ENCODE results near the gene CD82. TPM values are rescaled to one million over a fixed set of nuclear protein-coding genes. Genes with fewer than 3 reads are reported as not detected.

CD82 gene
- total RNA-seq, 4 donors from 2014 or later: 77.6 to 155 (median 118) TPM

GRCh38 chr11:44620328-44620725 lies 54.9 kb downstream of the CD82 start:
- 98% methylated on average over 3 of the region's 5 CpGs for WGBS

DNA sequence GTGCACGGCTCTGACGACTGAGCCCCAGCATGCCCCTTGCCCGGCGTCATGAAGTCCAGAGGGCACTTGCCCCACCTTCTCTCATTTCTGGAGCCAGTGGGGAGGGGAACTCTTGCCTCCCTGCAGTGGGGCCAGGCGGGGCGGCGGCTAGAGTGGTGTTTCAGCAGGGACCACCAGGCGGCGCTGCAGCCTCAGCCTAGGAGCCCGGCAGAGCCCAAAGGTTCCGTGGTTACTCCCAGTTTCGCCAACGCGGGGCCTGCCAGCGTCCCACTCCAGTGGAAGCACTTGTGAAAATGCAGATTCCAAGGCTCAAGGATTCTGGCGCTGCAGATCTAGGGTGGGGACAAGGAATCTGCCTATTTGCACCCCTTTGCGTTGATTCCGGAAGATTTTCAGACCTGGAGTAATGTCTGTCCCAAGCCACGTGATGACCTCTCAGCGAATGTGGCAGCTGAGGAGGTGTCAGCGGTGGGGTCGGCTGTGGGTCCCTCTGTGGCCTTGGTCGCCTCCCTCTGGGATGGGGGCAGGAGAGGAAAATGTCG lies 55.7 kb downstream of the CD82 start:
- Histone ChIP-seq H3K27me3 (no peaks in the 10 kb centered on the region), H3K36me3 (peaks cover 15% of the 10 kb centered on the region), H3K27ac (no peak overlapping the region), H3K9me3 (no peaks in the 10 kb centered on the region), H3K4me1 (peaks cover 23% of the 10 kb centered on the region), H3K4me3 (no peak overlapping the region)
- TF ChIP-seq, protein P1, sequence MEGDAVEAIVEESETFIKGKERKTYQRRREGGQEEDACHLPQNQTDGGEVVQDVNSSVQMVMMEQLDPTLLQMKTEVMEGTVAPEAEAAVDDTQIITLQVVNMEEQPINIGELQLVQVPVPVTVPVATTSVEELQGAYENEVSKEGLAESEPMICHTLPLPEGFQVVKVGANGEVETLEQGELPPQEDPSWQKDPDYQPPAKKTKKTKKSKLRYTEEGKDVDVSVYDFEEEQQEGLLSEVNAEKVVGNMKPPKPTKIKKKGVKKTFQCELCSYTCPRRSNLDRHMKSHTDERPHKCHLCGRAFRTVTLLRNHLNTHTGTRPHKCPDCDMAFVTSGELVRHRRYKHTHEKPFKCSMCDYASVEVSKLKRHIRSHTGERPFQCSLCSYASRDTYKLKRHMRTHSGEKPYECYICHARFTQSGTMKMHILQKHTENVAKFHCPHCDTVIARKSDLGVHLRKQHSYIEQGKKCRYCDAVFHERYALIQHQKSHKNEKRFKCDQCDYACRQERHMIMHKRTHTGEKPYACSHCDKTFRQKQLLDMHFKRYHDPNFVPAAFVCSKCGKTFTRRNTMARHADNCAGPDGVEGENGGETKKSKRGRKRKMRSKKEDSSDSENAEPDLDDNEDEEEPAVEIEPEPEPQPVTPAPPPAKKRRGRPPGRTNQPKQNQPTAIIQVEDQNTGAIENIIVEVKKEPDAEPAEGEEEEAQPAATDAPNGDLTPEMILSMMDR (IDR thresholded peaks at IDR 0.05): peak; percentile 90 to 92
- TF ChIP-seq EP300 (IDR thresholded peaks at IDR 0.05): no peak
- WGBS: 24% methylated on average over 20 of the region's 24 CpGs
- peak; percentile 85 to 89 for DNase-seq (ENCODE audit: low spot score in 2 of 2)

More at GRCh38 chr11:44620328-44620725, 54.9 kb downstream of the CD82 start:
- TF ChIP-seq POLR2AphosphoS5 (IDR thresholded peaks at IDR 0.05) (no peak), POLR2A (IDR thresholded peaks at IDR 0.05) (no peak), EP300 (IDR thresholded peaks at IDR 0.05) (no peak)
- TF ChIP-seq, protein P1 (IDR thresholded peaks at IDR 0.05): no peak
- H3K9me3 ChIP-seq: no peaks in the 10 kb centered on the region
- H3K27me3 ChIP-seq: no peaks in the 10 kb centered on the region
- H3K4me1 ChIP-seq: peaks cover 23% of the 10 kb centered on the region
- H3K27ac ChIP-seq: no peak overlapping the region
- H3K4me3 ChIP-seq: no peak overlapping the region
- peaks cover 24% of the 10 kb centered on the region for H3K36me3 ChIP-seq
- DNase-seq (ENCODE audit: low spot score in 2 of 2): peak; percentile 42 to 56

DNA sequence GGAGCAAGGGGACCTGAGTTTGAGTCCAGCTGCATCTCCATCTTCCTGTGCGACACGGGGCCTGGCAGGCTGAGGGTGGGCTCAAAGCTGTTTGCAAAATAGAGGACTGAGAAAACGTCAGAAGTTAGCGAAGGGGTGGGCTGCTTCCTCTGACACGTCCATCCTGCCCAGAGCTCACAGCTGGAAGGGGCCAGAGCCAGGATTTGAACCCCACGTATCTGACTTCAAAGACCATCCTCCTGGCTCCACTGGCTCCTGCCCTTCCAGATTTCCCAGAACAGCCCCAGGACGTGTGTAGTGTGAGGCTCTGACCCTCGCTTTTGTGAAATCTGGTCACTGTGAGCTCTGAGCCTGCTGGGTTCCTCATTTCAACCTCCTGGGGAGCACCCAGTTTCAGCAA lies 56.3 kb downstream of the CD82 start:
- 88% methylated on average over 8 of the region's 8 CpGs for WGBS
- H3K4me1 ChIP-seq: peaks cover 23% of the 10 kb centered on the region
- DNase-seq (ENCODE audit: low spot score in 2 of 2): peak in 1 of 2 donors; percentile 46
- H3K9me3 ChIP-seq: no peaks in the 10 kb centered on the region
- no peaks in the 10 kb centered on the region for H3K27me3 ChIP-seq
- TF ChIP-seq POLR2A (IDR thresholded peaks at IDR 0.05): no peak
- TF ChIP-seq, protein P1 (IDR thresholded peaks at IDR 0.05): no peak
- no peak for TF ChIP-seq EP300 (IDR thresholded peaks at IDR 0.05)
- TF ChIP-seq POLR2AphosphoS5 (IDR thresholded peaks at IDR 0.05): no peak
- H3K4me3 ChIP-seq: no peak overlapping the region
- no peak overlapping the region for H3K27ac ChIP-seq
- peaks cover 14% of the 10 kb centered on the region for H3K36me3 ChIP-seq

DNA sequence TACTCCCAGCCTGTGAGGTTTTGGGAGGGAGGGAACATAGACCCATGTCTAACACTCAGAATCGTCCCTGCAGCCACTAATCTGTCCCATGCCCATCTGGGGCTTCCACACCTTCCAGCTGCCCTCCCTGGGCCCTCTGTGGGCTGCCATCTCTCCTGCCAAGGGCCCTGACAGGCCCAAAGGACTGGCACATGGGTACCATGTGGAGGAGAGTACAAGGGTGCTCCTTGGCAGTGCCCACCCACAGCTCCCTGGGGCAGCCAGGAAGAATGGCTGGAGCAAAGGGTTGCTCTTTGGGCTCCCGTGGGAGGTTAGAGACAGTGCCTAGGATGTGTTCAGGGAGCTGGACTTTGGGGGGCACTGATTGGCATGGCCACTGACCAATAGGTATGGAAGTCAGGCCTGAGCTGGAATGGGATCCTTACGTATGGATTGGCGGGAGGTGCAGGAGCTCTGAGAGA lies 56.8 kb downstream of the CD82 start:
- H3K27ac ChIP-seq: no peak overlapping the region
- TF ChIP-seq POLR2A (IDR thresholded peaks at IDR 0.05): no peak
- TF ChIP-seq, protein P1 (IDR thresholded peaks at IDR 0.05): no peak
- no peak for TF ChIP-seq POLR2AphosphoS5 (IDR thresholded peaks at IDR 0.05)
- no peak for TF ChIP-seq EP300 (IDR thresholded peaks at IDR 0.05)
- H3K4me3 ChIP-seq: no peak overlapping the region
- peaks cover 23% of the 10 kb centered on the region for H3K4me1 ChIP-seq
- peaks cover 14% of the 10 kb centered on the region for H3K36me3 ChIP-seq
- WGBS: 75% methylated on average over 4 of the region's 4 CpGs
- no peaks in the 10 kb centered on the region for H3K9me3 ChIP-seq
- peak; percentile 40 to 62 for DNase-seq (ENCODE audit: low spot score in 2 of 2)
- no peaks in the 10 kb centered on the region for H3K27me3 ChIP-seq

DNA sequence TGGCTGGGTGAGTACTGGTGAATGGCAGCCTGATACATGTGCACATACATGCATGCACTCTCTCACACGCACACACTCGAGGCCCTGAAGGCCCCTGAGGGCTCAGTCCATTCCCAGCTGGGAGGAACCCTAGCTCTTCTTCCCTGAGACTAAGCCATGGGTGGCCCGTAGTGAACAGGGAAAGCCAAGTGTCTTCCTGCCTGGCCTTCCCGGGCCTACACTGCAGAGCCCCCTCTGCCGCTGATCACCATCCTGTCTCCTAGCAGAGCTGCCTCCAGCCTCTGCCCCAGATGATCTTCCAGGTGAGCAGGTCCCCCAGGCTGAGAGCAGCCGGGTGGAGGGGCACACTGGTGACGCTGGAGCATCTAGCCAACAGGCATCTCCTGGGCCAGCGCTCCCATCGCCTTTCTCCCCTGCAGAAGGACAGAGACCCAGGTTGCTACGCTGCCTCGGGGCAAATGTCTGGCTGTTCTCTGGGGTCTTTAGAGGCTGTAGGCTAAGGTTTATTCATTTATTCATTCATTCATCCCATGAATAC lies 57.3 kb downstream of the CD82 start:
- TF ChIP-seq EP300 (IDR thresholded peaks at IDR 0.05): no peak
- peak; percentile 39 to 50 for DNase-seq (ENCODE audit: low spot score in 2 of 2)
- no peaks in the 10 kb centered on the region for H3K27me3 ChIP-seq
- no peak overlapping the region for H3K27ac ChIP-seq
- 87% methylated on average over 11 of the region's 11 CpGs for WGBS
- no peak overlapping the region for H3K4me3 ChIP-seq
- peaks cover 14% of the 10 kb centered on the region for H3K36me3 ChIP-seq
- peaks cover 28% of the 10 kb centered on the region for H3K4me1 ChIP-seq
- no peaks in the 10 kb centered on the region for H3K9me3 ChIP-seq
